Upper lobe of left lung (tissue), 6 donors: ENCODE results near the gene HDAC1. TPM values are rescaled to one million over a fixed set of nuclear protein-coding genes. Genes with fewer than 3 reads are reported as not detected.

Experiments used
- ATAC-seq, 2 donors: fragments of 200-7000 bp; cut with Tn5 transposase; one replicate each; pipeline ENCODE4 v1.9.1; 2022; ENCODE audit warnings: mild to moderate bottlenecking in 2 of 2, moderate library complexity in 2 of 2; ENCODE audit not compliant: low FRiP score in 2 of 2
- DNase-seq, 2 donors: peaks; one replicate each; pipeline ENCODE4 v3.0.0-alpha.2; 2019 to 2020
- H3K27ac ChIP-seq, 4 donors: fragments of 200-600 bp; sonication (generic); one replicate each; pipeline ENCODE4 v1.5.1; 2016 to 2019
- H3K27me3 ChIP-seq, 4 donors: fragments of 200-600 bp; sonication (generic); one replicate each; pipeline ENCODE4 v1.5.1; 2017 to 2019
- H3K36me3 ChIP-seq, 4 donors: fragments of 200-600 bp; sonication (generic); one replicate each; pipeline ENCODE4 v1.5.1; 2016 to 2019
- H3K4me1 ChIP-seq, 4 donors: fragments of 200-600 bp; sonication (generic); one replicate each; pipeline ENCODE4 v1.5.1; 2018 to 2019
- H3K4me3 ChIP-seq, 4 donors: fragments of 200-600 bp; sonication (generic); one replicate each; pipeline ENCODE4 v1.5.1; 2017 to 2019; ENCODE audit warnings: mild to moderate bottlenecking in 2 of 4, moderate library complexity in 1 of 4
- H3K9me3 ChIP-seq, 4 donors: fragments of 200-600 bp; sonication (generic); one replicate each; pipeline ENCODE4 v1.5.1; 2018 to 2019
- EP300 ChIP-seq, 4 donors: sonication (generic); formaldehyde crosslinking; IDR thresholded peaks; one replicate each; pipeline ENCODE4 v1.5.1; 2017; ENCODE audit warnings: antibody characterized with exemption in 4 of 4, control low read depth in 2 of 4
- POLR2A ChIP-seq, 4 donors: fragments of 450-650 bp; IDR thresholded peaks; one replicate each; pipeline ENCODE4 v1.5.1; 2016 to 2017; ENCODE audit warnings: antibody characterized with exemption in 4 of 4, mild to moderate bottlenecking in 2 of 4
- POLR2AphosphoS5 ChIP-seq, 2 donors: sonication (generic); formaldehyde crosslinking; IDR thresholded peaks; one replicate each; pipeline ENCODE4 v1.5.1; 2017; ENCODE audit warnings: antibody characterized with exemption in 2 of 2
- WGBS, 2 donors: methylation state at CpG; one replicate each; pipeline ENCODE4 v1.1.5; 2017 to 2018; 5-methylcytosine and 5-hydroxymethylcytosine counted together
- total RNA-seq, 6 donors: library from RNA; depleted of rRNA in 4 of 6; stranded (reverse); fragments of >200 nt in 4 of 6; gene quantifications; one replicate each; pipeline versions ENCODE4 v1.1.0 to v1.2.1, GENCODE V29; 2016 to 2021
- TF ChIP-seq, protein P1 (sequence below), 6 experiments: fragments of 450-650 bp in 4 of 6; fragments of 200-600 bp in 2 of 6; sonication (generic) in 2 of 6; IDR thresholded peaks; one replicate each; pipeline ENCODE4 v1.5.1; 2016 to 2019; ENCODE audit warnings: antibody characterized with exemption in 6 of 6
- donor health status: DM: no; HTN: no; CAD: no; lungs with moderate emphysema.
- donor health status: DM: no; HTN: yes; CAD: no; lungs with severe emphysema.

HDAC1 gene
- total RNA-seq, 6 donors from 2014 or later, result 36.8 to 78.0 (median 48.8) TPM

DNA sequence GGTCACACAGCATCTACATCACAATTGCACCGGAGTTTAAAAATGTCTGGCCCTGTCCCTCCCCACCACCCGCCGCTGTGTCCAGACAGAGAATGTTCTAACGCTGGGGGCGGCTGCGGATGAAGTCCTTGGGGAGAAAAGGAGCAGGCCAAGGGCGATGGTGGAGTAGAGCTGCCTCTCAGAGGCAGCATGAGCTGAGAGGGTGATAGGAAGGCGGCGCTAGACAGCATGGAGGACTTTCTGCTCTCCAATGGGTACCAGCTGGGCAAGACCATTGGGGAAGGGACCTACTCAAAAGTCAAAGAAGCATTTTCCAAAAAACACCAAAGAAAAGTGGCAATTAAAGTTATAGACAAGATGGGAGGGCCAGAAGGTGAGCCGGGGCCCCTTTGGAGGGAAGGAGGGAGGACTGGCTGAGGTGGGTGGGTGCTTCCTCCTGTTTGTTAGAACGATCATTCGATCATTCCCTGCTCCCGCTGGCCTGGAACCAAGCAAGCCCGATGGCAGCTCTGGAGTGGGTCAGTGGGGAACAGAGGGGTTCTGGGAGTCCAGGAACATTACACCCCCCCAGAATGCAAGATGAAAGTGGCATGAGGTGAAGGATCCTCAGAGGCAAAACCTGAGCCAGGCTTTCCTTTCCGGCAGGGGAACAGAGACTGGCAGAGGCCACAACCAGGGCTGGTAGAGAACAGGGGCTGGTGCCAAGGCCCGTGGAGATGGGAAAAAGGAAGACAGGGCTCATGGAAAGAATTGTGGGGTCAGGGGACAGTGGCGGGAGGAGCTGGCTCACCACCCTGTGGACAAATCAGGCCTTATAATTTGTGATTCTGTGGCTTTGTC, 70.8 kb downstream of the HDAC1 start, which contains the start of the genes FAM229A and TSSK3:
TSS of gene FAM229A (minus strand) at position 12 of the 840 bp plus-strand sequence. CDS start 394 bp downstream, outside the sequence.
TSS of gene TSSK3 (plus strand) at position 66 of the 840 bp plus-strand sequence. CDS start at position 229, 163 bp downstream.
- WGBS, 2 donors, result 68 to 83% methylated on average over 16 to 17 of the region's 17 CpGs
- TF ChIP-seq POLR2AphosphoS5 (IDR thresholded peaks at IDR 0.05) (no peak), POLR2A (IDR thresholded peaks at IDR 0.05) (no peak), EP300 (IDR thresholded peaks at IDR 0.05) (no peak)
- TF ChIP-seq, protein P1, sequence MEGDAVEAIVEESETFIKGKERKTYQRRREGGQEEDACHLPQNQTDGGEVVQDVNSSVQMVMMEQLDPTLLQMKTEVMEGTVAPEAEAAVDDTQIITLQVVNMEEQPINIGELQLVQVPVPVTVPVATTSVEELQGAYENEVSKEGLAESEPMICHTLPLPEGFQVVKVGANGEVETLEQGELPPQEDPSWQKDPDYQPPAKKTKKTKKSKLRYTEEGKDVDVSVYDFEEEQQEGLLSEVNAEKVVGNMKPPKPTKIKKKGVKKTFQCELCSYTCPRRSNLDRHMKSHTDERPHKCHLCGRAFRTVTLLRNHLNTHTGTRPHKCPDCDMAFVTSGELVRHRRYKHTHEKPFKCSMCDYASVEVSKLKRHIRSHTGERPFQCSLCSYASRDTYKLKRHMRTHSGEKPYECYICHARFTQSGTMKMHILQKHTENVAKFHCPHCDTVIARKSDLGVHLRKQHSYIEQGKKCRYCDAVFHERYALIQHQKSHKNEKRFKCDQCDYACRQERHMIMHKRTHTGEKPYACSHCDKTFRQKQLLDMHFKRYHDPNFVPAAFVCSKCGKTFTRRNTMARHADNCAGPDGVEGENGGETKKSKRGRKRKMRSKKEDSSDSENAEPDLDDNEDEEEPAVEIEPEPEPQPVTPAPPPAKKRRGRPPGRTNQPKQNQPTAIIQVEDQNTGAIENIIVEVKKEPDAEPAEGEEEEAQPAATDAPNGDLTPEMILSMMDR (IDR thresholded peaks at IDR 0.05), result no peak
- Histone ChIP-seq H3K27ac (peak within 1 kb of the TSS in 1 of 4 donors; percentile 60), H3K36me3 (peaks cover 10 to 46% (median 28%) of the 10 kb centered on the region in 4 donors), H3K4me3 (peak within 1 kb of the TSS; percentile 16 to 47 (median 39)), H3K4me1 (peaks cover 13 to 24% (median 15%) of the 10 kb centered on the region in 4 donors), H3K9me3 (no peaks in the 10 kb centered on the region), H3K27me3 (peaks cover 0 to 4% (median 0%) of the 10 kb centered on the region in 4 donors)
- no peak for ATAC-seq
- no peak for DNase-seq

DNA sequence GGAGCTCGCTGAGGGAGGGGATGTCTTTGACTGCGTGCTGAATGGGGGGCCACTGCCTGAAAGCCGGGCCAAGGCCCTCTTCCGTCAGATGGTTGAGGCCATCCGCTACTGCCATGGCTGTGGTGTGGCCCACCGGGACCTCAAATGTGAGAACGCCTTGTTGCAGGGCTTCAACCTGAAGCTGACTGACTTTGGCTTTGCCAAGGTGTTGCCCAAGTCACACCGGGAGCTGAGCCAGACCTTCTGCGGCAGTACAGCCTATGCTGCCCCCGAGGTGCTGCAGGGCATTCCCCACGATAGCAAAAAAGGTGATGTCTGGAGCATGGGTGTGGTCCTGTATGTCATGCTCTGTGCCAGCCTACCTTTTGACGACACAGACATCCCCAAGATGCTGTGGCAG, 71.8 kb downstream of the HDAC1 start:
- peak in 1 of 4 donors; percentile 5 for TF ChIP-seq POLR2A (IDR thresholded peaks at IDR 0.05)
- TF ChIP-seq, protein P1 (IDR thresholded peaks at IDR 0.05), result no peak
- H3K36me3 ChIP-seq, result peaks cover 10 to 56% (median 38%) of the 10 kb centered on the region in 4 donors
- H3K27ac ChIP-seq, result no peak overlapping the region
- H3K4me1 ChIP-seq, result peaks cover 13 to 24% (median 15%) of the 10 kb centered on the region in 4 donors
- H3K27me3 ChIP-seq, result peaks cover 0 to 4% (median 0%) of the 10 kb centered on the region in 4 donors
- ATAC-seq, result no peak
- no peak overlapping the region for H3K4me3 ChIP-seq
- WGBS, 2 donors, result 86 to 96% methylated on average over 8 to 12 of the region's 12 CpGs
- H3K9me3 ChIP-seq, result no peaks in the 10 kb centered on the region
- DNase-seq, result peak in 1 of 2 donors; percentile 54

DNA sequence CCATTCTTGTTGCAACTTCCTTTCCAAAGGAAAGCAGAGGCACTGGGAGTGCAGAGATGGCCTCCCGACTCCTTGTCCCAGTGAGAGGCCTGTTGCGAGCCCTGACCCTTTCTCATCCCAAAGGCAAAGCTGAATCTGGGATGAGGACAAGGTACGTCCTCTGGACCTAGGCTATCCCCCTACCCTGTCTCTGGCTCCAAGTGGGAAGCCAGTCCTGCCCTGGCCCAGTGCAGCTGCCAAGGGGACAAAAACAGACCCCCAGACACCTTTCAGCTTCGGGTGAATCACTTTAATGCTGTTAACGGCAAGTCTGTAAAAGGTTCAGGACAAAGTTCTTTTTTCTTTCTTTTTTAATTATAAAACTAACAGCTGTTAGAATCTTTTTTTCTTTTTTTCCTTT, 73.0 kb downstream of the HDAC1 start:
- H3K4me3 ChIP-seq, result no peak overlapping the region
- no peak overlapping the region for H3K27ac ChIP-seq
- ATAC-seq (no peak), DNase-seq (no peak)
- TF ChIP-seq, protein P1 (IDR thresholded peaks at IDR 0.05), result no peak
- no peak for TF ChIP-seq EP300 (IDR thresholded peaks at IDR 0.05)
- no peak for TF ChIP-seq POLR2A (IDR thresholded peaks at IDR 0.05)
- TF ChIP-seq POLR2AphosphoS5 (IDR thresholded peaks at IDR 0.05), result no peak
- WGBS, 2 donors, result 94 to 98% methylated on average over 5 of the region's 5 CpGs
- H3K4me1 ChIP-seq, result peaks cover 13 to 22% (median 15%) of the 10 kb centered on the region in 4 donors
- H3K27me3 ChIP-seq, result peaks cover 0 to 4% (median 0%) of the 10 kb centered on the region in 4 donors
- no peaks in the 10 kb centered on the region for H3K9me3 ChIP-seq
- peaks cover 10 to 66% (median 49%) of the 10 kb centered on the region in 4 donors for H3K36me3 ChIP-seq

DNA sequence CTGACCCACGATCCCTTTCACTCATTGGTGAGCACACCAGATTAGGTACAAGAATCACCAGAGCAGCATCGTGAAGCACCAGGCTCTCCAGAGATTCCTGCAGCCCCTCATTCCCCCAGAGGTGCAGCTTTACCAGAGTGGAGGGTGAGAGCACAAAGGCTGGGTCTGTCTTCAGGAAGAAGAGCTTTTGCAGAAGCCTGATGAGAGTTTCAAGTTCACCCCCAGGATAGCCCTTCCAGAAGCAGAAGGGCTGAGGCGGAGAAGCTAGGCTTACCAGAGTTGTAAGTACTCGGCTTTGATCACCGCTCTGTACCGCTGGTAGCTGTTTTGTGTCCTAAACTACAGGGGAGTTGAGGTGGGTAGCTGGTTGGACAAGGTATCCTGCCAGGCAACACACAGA, 73.6 kb downstream of the HDAC1 start:
- peaks cover 0 to 4% (median 0%) of the 10 kb centered on the region in 4 donors for H3K27me3 ChIP-seq
- peaks cover 10 to 72% (median 53%) of the 10 kb centered on the region in 4 donors for H3K36me3 ChIP-seq
- DNase-seq, result no peak
- 88 to 93% methylated on average over 6 of the region's 6 CpGs for WGBS, 2 donors
- ATAC-seq, result no peak
- H3K27ac ChIP-seq, result no peak overlapping the region
- peaks cover 13 to 17% (median 15%) of the 10 kb centered on the region in 4 donors for H3K4me1 ChIP-seq
- TF ChIP-seq EP300 (IDR thresholded peaks at IDR 0.05), result no peak
- TF ChIP-seq POLR2AphosphoS5 (IDR thresholded peaks at IDR 0.05), result no peak
- TF ChIP-seq, protein P1 (IDR thresholded peaks at IDR 0.05), result no peak
- no peak for TF ChIP-seq POLR2A (IDR thresholded peaks at IDR 0.05)
- no peak overlapping the region for H3K4me3 ChIP-seq
- H3K9me3 ChIP-seq, result no peaks in the 10 kb centered on the region
